DOHH2 (cell line): Measurements from ENCODE around the gene PKN3.

Experiments
- H3F3A ChIP-seq: fragments of 200-600 bp; sonication (generic), shearing (Covaris generic); 2 replicates; pipeline ENCODE4 v1.6.0; 2016; ENCODE audit warnings: antibody characterized with exemption, mild to moderate bottlenecking; ENCODE audit not compliant: control insufficient read depth, insufficient read depth
- H3K27ac ChIP-seq: fragments of 200-600 bp; sonication (generic); 2 replicates; pipeline ENCODE4 v1.5.1; 2014; ENCODE audit warnings: low read depth, mild to moderate bottlenecking, low read length, moderate library complexity
- H3K27me3 ChIP-seq: fragments of 200-600 bp; sonication (generic); 2 replicates; pipeline ENCODE4 v1.6.1; 2014; ENCODE audit warnings: mild to moderate bottlenecking, low read length, mixed read lengths; ENCODE audit not compliant: control insufficient read depth
- H3K36me3 ChIP-seq: fragments of 200-600 bp; sonication (generic); 2 replicates; pipeline ENCODE4 v1.6.1; 2014; ENCODE audit warnings: mild to moderate bottlenecking, low read length, moderate library complexity, mixed read lengths; ENCODE audit not compliant: control insufficient read depth
- H3K4me1 ChIP-seq: fragments of 200-600 bp; sonication (generic); 2 replicates; pipeline ENCODE4 v1.6.1; 2014; ENCODE audit warnings: mild to moderate bottlenecking, low read length, mixed read lengths; ENCODE audit not compliant: control insufficient read depth
- H3K4me2 ChIP-seq: fragments of 200-600 bp; sonication (generic); 2 replicates; pipeline ENCODE4 v1.6.0; 2014; ENCODE audit warnings: mild to moderate bottlenecking, low read length, moderate library complexity
- H3K4me3 ChIP-seq: fragments of 200-600 bp; sonication (generic); 2 replicates; pipeline ENCODE4 v1.5.1; 2014; ENCODE audit warnings: mild to moderate bottlenecking, low read length, mixed read lengths
- H3K79me2 ChIP-seq: fragments of 200-600 bp; sonication (generic); 2 replicates; pipeline ENCODE4 v1.6.1; 2014; ENCODE audit warnings: mild to moderate bottlenecking, low read length, mixed read lengths; ENCODE audit not compliant: control insufficient read depth
- H3K9me2 ChIP-seq: fragments of 200-600 bp; sonication (generic); replicated peaks from 2 replicates; pipeline ENCODE4 v1.6.1; 2014; ENCODE audit warnings: mild to moderate bottlenecking, low read length, mixed read lengths; ENCODE audit not compliant: control insufficient read depth
- H3K9me3 ChIP-seq: fragments of 200-600 bp; sonication (generic); 2 replicates; pipeline ENCODE4 v1.6.1; 2014; ENCODE audit warnings: antibody characterized with exemption, low read length, mixed read lengths; ENCODE audit not compliant: control insufficient read depth, insufficient read depth
- H4K20me1 ChIP-seq: fragments of 200-600 bp; sonication (generic); 2 replicates; pipeline ENCODE4 v1.6.0; 2014; ENCODE audit warnings: low read depth, mild to moderate bottlenecking, antibody characterized with exemption, low read length, moderate library complexity; ENCODE audit not compliant: control insufficient read depth, insufficient read depth
- CTCF ChIP-seq: fragments of 200-600 bp; sonication (generic); IDR thresholded peaks from one replicate; pipeline ENCODE4 v1.5.1; 2014; ENCODE audit warnings: antibody characterized with exemption, mild to moderate bottlenecking, low read depth, low read length; ENCODE audit not compliant: poor library complexity, severe bottlenecking
- EZH2phosphoT487 ChIP-seq: fragments of 200-600 bp; sonication (generic); IDR thresholded peaks from 2 replicates; pipeline ENCODE4 v1.6.1; 2017; ENCODE audit warnings: borderline replicate concordance, mild to moderate bottlenecking, antibody characterized with exemption, low read length, moderate library complexity, mixed read lengths

PKN3 gene

GRCh38 chr9:128669786-128670185, 32.5 kb upstream of the PKN3 start:
- Histone ChIP-seq H3K27me3 (no peaks in the 10 kb centered on the region), H3K9me3 (no peaks in the 10 kb centered on the region), H3K36me3 (no peaks in the 10 kb centered on the region), H3K4me2 (no peak overlapping the region), H3F3A (0 out of 2 replicates have a peak, but pooled peaks cover 4% of the 10 kb centered on the region), H3K79me2 (no peaks in the 10 kb centered on the region), H3K4me1 (no peaks in the 10 kb centered on the region), H4K20me1 (no peaks in the 10 kb centered on the region), H3K27ac (no peak overlapping the region), H3K9me2 (no peaks in the 10 kb centered on the region), H3K4me3 (no peak overlapping the region)
- no peak for TF ChIP-seq EZH2phosphoT487
- no peak for TF ChIP-seq CTCF

- H3K4me2 ChIP-seq: no peak overlapping the region
- H3K36me3 ChIP-seq: peaks cover 3% of the 10 kb centered on the region; the same call in 1 of the 2 replicates
- no peak overlapping the region for H3K27ac ChIP-seq
- peaks cover 6% of the 10 kb centered on the region; the same call in 1 of the 2 replicates for H3K79me2 ChIP-seq
- no peaks in the 10 kb centered on the region for H4K20me1 ChIP-seq
- no peaks in the 10 kb centered on the region for H3K9me3 ChIP-seq
- H3K4me1 ChIP-seq: no peaks in the 10 kb centered on the region
- H3K9me2 ChIP-seq: no peaks in the 10 kb centered on the region
- TF ChIP-seq EZH2phosphoT487: no peak
- no peak for TF ChIP-seq CTCF
- no peak overlapping the region for H3K4me3 ChIP-seq
- H3F3A ChIP-seq: peaks cover 4% of the 10 kb centered on the region; the same call in 1 of the 2 replicates
- H3K27me3 ChIP-seq: no peaks in the 10 kb centered on the region
Observed at GRCh38 chr9:128675382-128675781, 26.9 kb upstream of the PKN3 start.

- Histone ChIP-seq H3K27me3 (no peaks in the 10 kb centered on the region), H3K4me1 (peaks cover 15% of the 10 kb centered on the region)
- TF ChIP-seq EZH2phosphoT487 (no peak), CTCF (no peak)
Observed at GRCh38 chr9:128677794-128678193, 24.5 kb upstream of the PKN3 start.

More at GRCh38 chr9:128677794-128678193, 24.5 kb upstream of the PKN3 start:
- Histone ChIP-seq H4K20me1 (no peaks in the 10 kb centered on the region), H3K9me2 (no peaks in the 10 kb centered on the region), H3K79me2 (peaks cover 25% of the 10 kb centered on the region), H3K9me3 (no peaks in the 10 kb centered on the region), H3F3A (peaks cover 4% of the 10 kb centered on the region; the same call in 1 of the 2 replicates), H3K4me3 (no peak overlapping the region), H3K27ac (no peak overlapping the region), H3K36me3 (peaks cover 9% of the 10 kb centered on the region), H3K4me2 (no peak overlapping the region)
